Suprapubic skin (tissue), 3 donors: ENCODE results near the gene ASB18.

Experiments
- CTCF ChIP-seq, 2 donors: fragments of 200-600 bp in 1 of 2; fragments of 450-650 bp in 1 of 2; sonication (generic) in 1 of 2; IDR thresholded peaks; one replicate each; pipeline ENCODE4 v1.5.1; 2016 to 2019; ENCODE audit warnings: antibody characterized with exemption in 2 of 2, mild to moderate bottlenecking in 1 of 2, moderate library complexity in 1 of 2
- EP300 ChIP-seq: sonication (generic); formaldehyde crosslinking; IDR thresholded peaks from one replicate; pipeline ENCODE4 v1.6.1; 2017; ENCODE audit warnings: antibody characterized with exemption
- POLR2A ChIP-seq, 2 donors: fragments of 450-650 bp; IDR thresholded peaks; one replicate each; pipeline ENCODE4 v1.6.1; 2017; ENCODE audit warnings: antibody characterized with exemption in 2 of 2, mild to moderate bottlenecking in 2 of 2, moderate library complexity in 2 of 2

- no peak for TF ChIP-seq CTCF (IDR thresholded peaks at IDR 0.05)
- TF ChIP-seq POLR2A (IDR thresholded peaks at IDR 0.05) = no peak
- TF ChIP-seq EP300 = no peak
These were observed 25.7 kb upstream of the ASB18 start for GRCh38 chr2:236289766-236290462.
